NCI-H2081 (cell line): Measurements from ENCODE around the gene IFI44L.

Source experiments
- DNase-seq, 2 experiments: peaks; one replicate each; lab custom pipeline; 2025; lab: John Stamatoyannopoulos, UW

The IFI44L gene

GRCh38 chr1:78688697-78689096 is 68.4 kb downstream of the IFI44L start:
- no peak for DNase-seq

GRCh38 chr1:78690516-78690915 is 70.3 kb downstream of the IFI44L start:
- DNase-seq = no peak

- peak in 1 of 2 experiments; percentile 9 for DNase-seq
These were observed 71.9 kb downstream of the IFI44L start for GRCh38 chr1:78691995-78692747.
